GM12878 (cell line): Measurements from ENCODE around the gene LIMA1. TPM values are rescaled to one million over a fixed set of nuclear protein-coding genes. Genes with fewer than 3 reads are reported as not detected.

Experiments
- DPF2 ChIP-seq: fragments of 450-650 bp; IDR thresholded peaks from 2 replicates; pipeline ENCODE4 v1.6.1; 2017; ENCODE audit warnings: mild to moderate bottlenecking
- E2F8 ChIP-seq: fragments of 450-650 bp; IDR thresholded peaks from 2 replicates; pipeline ENCODE4 v1.6.1; 2018; ENCODE audit warnings: mild to moderate bottlenecking, low read depth, moderate library complexity; ENCODE audit not compliant: partially characterized antibody
- HDAC6 ChIP-seq: fragments of 200-600 bp; sonication (generic); IDR thresholded peaks from one replicate; pipeline ENCODE4 v1.8.0; 2017; ENCODE audit warnings: antibody characterized with exemption; ENCODE audit not compliant: unreplicated experiment
- IKZF1 ChIP-seq: fragments of 450-650 bp; conservative IDR thresholded peaks from 2 replicates; pipeline ENCODE4 v1.6.1; 2017; ENCODE audit warnings: antibody characterized with exemption, mild to moderate bottlenecking
- IKZF2 ChIP-seq, 2 experiments: fragments of 450-650 bp; IDR thresholded peaks; 2 replicates each; pipeline ENCODE4 v1.6.1; 2017; ENCODE audit warnings: mild to moderate bottlenecking in 2 of 2, moderate library complexity in 2 of 2
- JUNB ChIP-seq: IDR thresholded peaks from 2 replicates; pipeline ENCODE4 v1.6.1; 2016; ENCODE audit warnings: antibody characterized with exemption, mild to moderate bottlenecking
- MEF2B ChIP-seq: fragments of 450-650 bp; IDR thresholded peaks from 2 replicates; pipeline ENCODE4 v1.6.1; 2018; ENCODE audit warnings: mild to moderate bottlenecking, moderate library complexity; ENCODE audit not compliant: partially characterized antibody, poor library complexity, severe bottlenecking
- NFYA ChIP-seq: IDR thresholded peaks from 2 replicates; pipeline ENCODE4 v1.6.1; 2011; ENCODE audit warnings: low read depth, mild to moderate bottlenecking, low read length, improper control_type of control experiment, borderline replicate concordance
- NR2C1 ChIP-seq: fragments of 450-650 bp; IDR thresholded peaks from 2 replicates; pipeline ENCODE4 v1.6.1; 2017; ENCODE audit warnings: antibody characterized with exemption, mild to moderate bottlenecking, moderate library complexity
- POLR2AphosphoS2 ChIP-seq: IDR thresholded peaks from 2 replicates; pipeline ENCODE4 v1.6.1; 2011; ENCODE audit warnings: low read depth, mild to moderate bottlenecking, low read length, improper control_type of control experiment, moderate library complexity
- PRDM15 ChIP-seq: fragments of 450-650 bp; formaldehyde crosslinking; IDR thresholded peaks from 2 replicates; pipeline ENCODE4 v1.4.0; 2020; ENCODE audit warnings: mild to moderate bottlenecking, moderate library complexity
- RELA ChIP-seq: fragments of 450-650 bp; IDR thresholded peaks from 2 replicates; pipeline ENCODE4 v1.8.0; 2014; ENCODE audit warnings: borderline replicate concordance; ENCODE audit not compliant: partially characterized antibody
- SKIL ChIP-seq: fragments of 450-650 bp; IDR thresholded peaks from 2 replicates; pipeline ENCODE4 v1.6.1; 2017; ENCODE audit warnings: mild to moderate bottlenecking, low read depth, inconsistent platforms; ENCODE audit not compliant: poor library complexity, severe bottlenecking
- SREBF1 ChIP-seq: IDR thresholded peaks from 2 replicates; pipeline ENCODE4 v1.6.1; 2012; ENCODE audit warnings: mild to moderate bottlenecking, low read length
- SUPT20H ChIP-seq: IDR thresholded peaks from 2 replicates; pipeline ENCODE4 v1.6.1; 2011; ENCODE audit warnings: low read depth, mild to moderate bottlenecking, low read length, moderate library complexity, borderline replicate concordance; ENCODE audit not compliant: control insufficient read depth
- TAF1 ChIP-seq: IDR thresholded peaks from 2 replicates; pipeline ENCODE4 v1.6.1; 2011; ENCODE audit warnings: mild to moderate bottlenecking, low read depth, low read length, borderline replicate concordance
- ZNF592 ChIP-seq: fragments of 450-650 bp; IDR thresholded peaks from 2 replicates; pipeline ENCODE4 v1.6.1; 2017; ENCODE audit warnings: mild to moderate bottlenecking, moderate library complexity
- polyA plus RNA-seq, 11 experiments: library from polyadenylated mRNA; depleted of rRNA in 4 of 11; unstranded in 6 of 11; stranded (reverse) in 5 of 11; fragments of >200 nt; fragmentation: Nextera tagmentation in 4 of 11; fragmentation: Illumina TruSeq in 1 of 11; extraction: Ambion mirVana in 4 of 11; extraction: Trizol in 1 of 11; gene quantifications; 1 replicate in 1 of 11; 2 replicates in 10 of 11; pipeline versions ENCODE4 v1.2.1 to v1.2.3, GENCODE V29; 2011 to 2016; ENCODE audit warnings: inconsistent platforms in 2 of 11, missing spikeins in 2 of 11, low read depth in 1 of 11
- total RNA-seq, 4 experiments: library from RNA; depleted of rRNA in 3 of 4; stranded (reverse); fragments of >200 nt in 3 of 4; fragmentation: Illumina TruSeq in 1 of 4; extraction: Trizol in 1 of 4; gene quantifications; 2 replicates each; pipeline versions ENCODE4 v1.2.1 to v1.2.3, GENCODE V29; 2013 to 2021

The LIMA1 gene
- total and polyA plus RNA-seq, 10 of the 15 experiments (the other 5 are each of a cell fraction or from before 2014, with no cell fraction given) = 53.2 to 109 (median 60.8) TPM

GRCh38 chr12:50220363-50220995 is 62.8 kb downstream of the LIMA1 start (continued):
- TF ChIP-seq PRDM15 (CRISPR knock-in tag) (no peak), IKZF2 (IDR thresholded peaks at IDR 0.05) (peak; percentile 67 to 69), HDAC6 (no peak), DPF2 (peak; percentile 47; the same call in 1 of the 2 replicates), SREBF1 (no peak), IKZF1 (0 out of 2 replicates have a peak, but pooled peaks have one; percentile 6), E2F8 (no peak), TAF1 (0 out of 2 replicates have a peak, but pooled peaks have one; percentile 14), RELA (no peak), SKIL (peak; percentile 21), POLR2AphosphoS2 (no peak), SUPT20H (no peak), JUNB (peak; percentile 85), NR2C1 (no peak), NFYA (no peak), ZNF592 (no peak), MEF2B (no peak)
